ENCODE results near the gene FGG.

Gene FGG

GRCh38 chr4:154585369-154586018, 27.0 kb downstream of the FGG start:
- no peak for DNase-seq (ENCODE audit: low read depth in 2 of 2)

DNA sequence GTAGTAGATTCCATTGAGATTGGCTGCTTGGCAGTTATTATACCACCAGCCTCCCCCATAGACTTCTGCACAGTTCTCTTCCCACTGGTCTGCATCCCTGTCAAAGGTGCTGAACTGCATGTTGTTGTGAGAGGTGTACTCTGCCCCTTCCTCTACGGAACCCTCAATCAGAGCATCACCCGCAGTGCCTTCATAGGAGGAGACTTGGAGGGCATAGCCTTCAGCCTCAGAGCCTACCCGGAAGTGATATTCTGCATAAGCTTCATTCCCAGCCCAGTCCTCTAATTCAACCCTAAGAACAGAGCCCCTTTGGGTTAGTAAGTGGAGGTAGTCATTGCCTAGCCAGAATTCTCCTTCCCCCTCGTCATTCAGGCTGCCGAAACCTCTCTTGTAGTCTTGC, 28.2 kb downstream of the FGG start:
- no peak for DNase-seq (ENCODE audit: low read depth in 2 of 2)

DNA sequence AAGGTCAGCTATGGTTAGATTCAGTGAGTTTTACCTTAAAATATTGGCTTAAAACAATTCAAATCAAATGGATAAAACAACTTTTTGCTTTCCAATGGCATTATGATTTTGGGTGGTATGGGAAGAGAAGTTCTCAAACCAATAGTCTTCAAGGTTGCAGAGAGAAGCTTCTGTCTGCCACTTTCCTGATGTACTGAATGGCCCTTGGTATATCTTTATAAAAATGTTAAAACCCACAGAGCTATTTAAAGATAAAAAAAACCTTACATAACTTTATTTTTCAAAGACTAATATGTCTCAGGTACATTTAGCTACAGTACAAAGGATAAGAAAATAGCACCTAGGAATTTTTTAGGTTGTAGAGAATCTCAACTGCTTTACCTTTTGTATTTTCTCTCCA, 28.8 kb downstream of the FGG start:
- no peak for DNase-seq (ENCODE audit: low read depth in 2 of 2)

- no peak for DNase-seq (ENCODE audit: low read depth in 2 of 2)
These were observed 29.2 kb downstream of the FGG start for GRCh38 chr4:154583230-154583629.

DNA sequence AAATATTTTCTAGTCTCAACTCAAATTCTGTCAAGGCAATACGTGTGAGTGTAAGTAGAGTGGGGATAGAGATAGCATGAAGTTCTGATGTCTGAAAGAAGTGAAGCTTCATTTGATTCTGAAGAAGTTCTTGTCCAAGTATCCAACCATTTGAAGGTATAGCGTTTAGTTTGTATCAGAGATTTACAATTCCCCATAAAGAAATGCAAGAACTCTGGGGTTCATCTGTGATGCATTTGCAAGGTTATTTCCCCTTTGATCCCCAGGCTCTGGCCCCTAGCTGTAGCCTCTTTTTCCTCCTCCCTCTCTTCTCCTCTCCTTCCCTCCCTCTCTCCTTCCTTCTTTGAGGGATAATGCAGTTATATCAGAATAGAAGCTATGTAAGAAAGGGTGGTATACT, 29.7 kb downstream of the FGG start:
- DNase-seq (ENCODE audit: low read depth in 2 of 2), result no peak

DNA sequence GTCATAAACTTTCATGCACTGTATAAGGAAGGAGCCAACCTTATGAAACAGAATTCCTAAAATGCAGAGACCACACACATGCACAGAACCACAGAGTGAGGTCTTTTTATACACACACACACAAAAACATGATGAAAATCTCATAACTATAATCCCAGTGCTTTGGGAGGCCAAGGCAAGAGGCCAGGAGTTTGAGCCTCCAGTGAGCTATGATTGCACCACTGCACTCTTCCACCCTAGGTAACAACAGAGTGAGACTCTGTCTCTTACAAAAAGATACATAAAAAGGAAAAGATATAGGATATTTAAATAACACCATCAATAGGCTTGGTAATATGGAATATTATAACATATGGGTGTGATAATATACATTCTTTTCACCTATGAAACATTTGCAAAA, 32.5 kb downstream of the FGG start:
- DNase-seq (ENCODE audit: low read depth in 2 of 2), result no peak

GRCh38 chr4:154578919-154579318, 33.5 kb downstream of the FGG start:
- no peak for DNase-seq (ENCODE audit: low read depth in 2 of 2)

- DNase-seq (ENCODE audit: low read depth in 2 of 2), result no peak
These were observed 35.1 kb downstream of the FGG start for GRCh38 chr4:154577324-154577723.

GRCh38 chr4:154574311-154574710, 38.1 kb downstream of the FGG start:
- no peak for DNase-seq (ENCODE audit: low read depth in 2 of 2)

DNA sequence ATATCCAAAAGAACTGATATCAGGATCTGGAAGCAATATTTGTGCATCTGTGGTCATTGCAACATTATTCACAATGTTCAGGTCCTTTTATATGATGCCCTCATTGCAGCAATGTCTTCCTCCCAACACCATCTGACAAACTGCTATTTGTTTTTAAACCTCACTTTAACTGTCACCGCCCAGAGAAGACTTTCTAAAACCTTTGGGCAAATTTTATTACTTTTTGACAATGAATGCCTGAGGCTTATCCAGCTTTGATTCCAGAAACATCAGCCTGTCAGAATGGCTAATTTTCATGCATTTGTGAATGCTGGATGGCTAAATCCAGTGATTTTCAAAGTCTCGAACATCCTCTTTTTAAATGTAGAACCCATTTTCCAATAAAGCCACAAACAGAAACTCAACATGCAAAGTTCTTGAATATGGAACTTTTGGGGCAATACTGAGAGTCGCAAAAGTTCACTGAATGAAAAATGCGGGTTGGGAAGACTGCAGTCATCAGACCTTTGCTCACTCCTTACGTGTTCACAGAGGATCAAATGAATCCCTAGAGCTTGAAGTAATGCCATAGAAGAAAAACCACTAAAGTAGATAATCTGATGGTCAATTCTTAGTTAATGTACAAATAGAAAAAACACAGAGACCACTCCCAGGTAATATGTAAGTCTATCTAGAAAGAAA, 39.1 kb downstream of the FGG start:
- DNase-seq (ENCODE audit: low read depth in 2 of 2), result no peak

GRCh38 chr4:154569584-154569983, 42.9 kb downstream of the FGG start:
- no peak for DNase-seq (ENCODE audit: low read depth in 2 of 2)

DNA sequence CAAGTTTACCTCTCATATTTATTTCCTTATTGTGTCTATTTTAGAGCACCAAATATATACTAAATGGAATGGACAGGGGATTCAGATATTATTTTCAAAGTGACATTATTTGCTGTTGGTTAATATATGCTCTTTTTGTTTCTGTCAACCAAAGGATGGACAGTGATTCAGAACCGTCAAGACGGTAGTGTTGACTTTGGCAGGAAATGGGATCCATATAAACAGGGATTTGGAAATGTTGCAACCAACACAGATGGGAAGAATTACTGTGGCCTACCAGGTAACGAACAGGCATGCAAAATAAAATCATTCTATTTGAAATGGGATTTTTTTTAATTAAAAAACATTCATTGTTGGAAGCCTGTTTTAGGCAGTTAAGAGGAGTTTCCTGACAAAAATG, 43.4 kb downstream of the FGG start:
- DNase-seq (ENCODE audit: low read depth in 2 of 2), result no peak

DNA sequence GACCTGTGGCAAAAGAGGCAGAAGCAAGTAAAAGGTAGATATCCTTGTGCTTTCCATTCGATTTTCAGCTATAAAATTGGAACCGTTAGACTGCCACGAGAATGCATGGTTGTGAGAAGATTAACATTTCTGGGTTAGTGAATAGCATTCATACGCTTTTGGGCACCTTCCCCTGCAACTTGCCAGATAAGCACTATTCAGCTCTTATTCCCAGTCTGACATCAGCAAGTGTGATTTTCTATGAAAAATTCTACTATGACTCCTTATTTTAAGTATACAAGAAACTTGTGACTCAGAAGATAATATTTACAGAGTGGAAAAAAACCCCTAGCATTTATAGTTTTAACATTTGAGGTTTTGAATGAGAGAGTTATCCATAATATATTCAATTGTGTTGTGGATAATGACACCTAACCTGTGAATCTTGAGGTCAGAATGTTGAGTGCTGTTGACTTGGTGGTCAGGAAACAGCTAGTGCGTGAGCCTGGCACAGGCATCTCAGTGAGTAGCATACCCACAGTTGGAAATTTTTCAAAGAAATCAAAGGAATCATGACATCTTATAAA, 45.7 kb downstream of the FGG start:
- DNase-seq (ENCODE audit: low read depth in 2 of 2), result no peak

- DNase-seq (ENCODE audit: low read depth in 2 of 2), result no peak
These were observed 46.8 kb downstream of the FGG start for GRCh38 chr4:154565704-154566103.

DNA sequence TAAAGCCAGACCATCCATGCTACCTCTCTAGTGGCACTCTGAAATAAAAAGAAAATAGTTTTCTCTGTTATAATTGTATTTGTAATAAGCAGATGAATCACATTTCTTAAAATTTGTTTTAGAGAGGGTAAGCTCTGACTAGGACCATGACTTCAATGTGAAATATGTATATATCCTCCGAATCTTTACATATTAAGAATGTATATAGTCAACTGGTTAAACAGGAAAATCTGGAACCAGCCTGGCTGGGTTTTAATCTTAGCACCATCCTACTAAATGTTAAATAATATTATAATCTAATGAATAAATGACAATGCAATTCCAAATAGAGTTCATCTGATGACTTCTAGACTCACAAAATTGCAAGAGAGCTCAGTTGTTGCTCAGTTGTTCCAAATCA, 48.1 kb downstream of the FGG start:
- no peak for DNase-seq (ENCODE audit: low read depth in 2 of 2)

DNA sequence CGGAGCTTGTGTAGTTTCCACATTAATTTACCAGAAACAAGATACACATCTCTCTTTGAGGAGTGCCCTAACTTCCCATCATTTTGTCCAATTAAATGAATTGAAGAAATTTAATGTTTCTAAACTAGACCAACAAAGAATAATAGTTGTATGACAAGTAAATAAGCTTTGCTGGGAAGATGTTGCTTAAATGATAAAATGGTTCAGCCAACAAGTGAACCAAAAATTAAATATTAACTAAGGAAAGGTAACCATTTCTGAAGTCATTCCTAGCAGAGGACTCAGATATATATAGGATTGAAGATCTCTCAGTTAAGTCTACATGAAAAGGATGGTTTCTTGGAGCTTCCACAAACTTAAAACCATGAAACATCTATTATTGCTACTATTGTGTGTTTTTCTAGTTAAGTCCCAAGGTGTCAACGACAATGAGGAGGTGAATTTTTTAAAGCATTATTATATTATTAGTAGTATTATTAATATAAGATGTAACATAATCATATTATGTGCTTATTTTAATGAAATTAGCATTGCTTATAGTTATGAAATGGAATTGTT, 49.7 kb downstream of the FGG start, which contains the start of gene FGB:
Gene FGB, plus strand, starts transcription at position 315 of the 558 bp plus-strand sequence. Its CDS starts 8 bp downstream, at position 323.
- no peak for DNase-seq (ENCODE audit: low read depth in 2 of 2)

- no peak for DNase-seq (ENCODE audit: low read depth in 2 of 2)
These were observed 51.6 kb downstream of the FGG start for GRCh38 chr4:154560824-154561231.

- no peak for DNase-seq (ENCODE audit: low read depth in 2 of 2)
These were observed 52.0 kb downstream of the FGG start for GRCh38 chr4:154560419-154560801.

DNA sequence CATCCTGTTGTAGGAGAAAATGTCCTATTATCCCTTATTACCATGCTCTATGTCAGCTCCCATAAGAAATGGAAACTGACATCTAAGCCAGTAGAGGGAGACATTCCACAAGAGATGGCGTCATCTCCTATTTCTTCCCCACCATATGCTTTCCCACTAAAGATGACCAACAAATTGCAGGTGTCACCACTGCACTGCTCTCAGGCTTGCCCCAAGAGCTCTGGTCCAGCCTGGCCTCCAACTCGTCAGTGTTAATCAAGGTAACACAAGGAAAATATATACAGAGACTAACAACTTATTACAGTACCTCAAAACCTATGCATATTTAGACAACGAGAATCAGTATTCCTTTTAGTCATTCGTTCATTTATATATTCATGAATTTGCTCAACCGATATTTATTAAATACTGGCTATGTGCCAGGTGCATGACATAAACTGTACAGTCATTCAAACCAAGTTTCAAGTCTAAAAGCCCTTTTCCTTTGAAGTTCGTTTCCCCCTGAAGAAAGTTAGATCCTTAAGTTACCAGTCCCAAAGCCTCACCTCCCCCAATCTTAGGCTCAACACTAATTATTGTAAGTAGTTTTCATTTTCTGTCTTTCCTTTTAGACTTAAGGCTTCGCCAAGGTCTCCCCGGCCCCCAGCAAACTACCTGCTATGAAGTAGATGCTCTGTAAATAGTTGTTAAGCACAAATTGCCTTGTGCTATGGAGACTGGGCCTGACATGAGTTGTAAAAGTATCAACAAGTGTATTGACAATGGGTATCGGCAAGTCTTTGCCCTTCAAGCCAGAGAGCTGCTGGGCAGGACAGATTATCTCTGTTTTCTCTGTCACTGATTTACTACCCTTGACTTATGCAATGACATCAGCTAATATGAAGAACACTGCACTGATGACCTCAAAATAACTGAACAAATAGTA, 52.7 kb downstream of the FGG start:
- no peak for DNase-seq (ENCODE audit: low read depth in 2 of 2)

DNA sequence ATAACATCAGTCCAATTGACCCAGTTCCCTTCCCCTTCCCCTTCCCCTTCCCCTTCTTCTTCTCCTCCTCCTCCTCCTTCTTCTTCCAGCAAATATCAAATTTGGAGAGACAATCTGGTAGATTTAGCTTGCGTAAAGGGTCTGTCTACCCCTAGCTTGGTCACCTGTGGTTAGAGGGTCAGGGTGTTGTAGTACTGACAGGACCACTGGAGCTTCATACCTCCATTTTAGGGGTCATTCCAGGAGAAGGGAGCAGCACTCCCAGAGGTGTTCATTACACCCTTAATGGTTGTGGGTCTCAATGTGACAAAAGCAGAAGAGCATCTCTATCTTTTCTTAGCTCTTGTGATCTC, 53.3 kb downstream of the FGG start:
- no peak for DNase-seq (ENCODE audit: low read depth in 2 of 2)
